Neural progenitor cell (in vitro differentiated cells): ENCODE measurements around the gene ECE2.

Source experiments
- CTCF ChIP-seq: fragments of 200-600 bp; sonication (generic); IDR thresholded peaks from 2 replicates; pipeline ENCODE4 v1.5.1; 2017; ENCODE audit warnings: antibody characterized with exemption, mild to moderate bottlenecking
- EZH2 ChIP-seq: fragments of 200-600 bp; sonication (generic); IDR thresholded peaks from 2 replicates; pipeline ENCODE4 v1.6.1; 2017; ENCODE audit warnings: antibody characterized with exemption, mild to moderate bottlenecking, moderate library complexity
- EZH2phosphoT487 ChIP-seq: fragments of 200-600 bp; sonication (generic); IDR thresholded peaks from 2 replicates; pipeline ENCODE4 v1.6.1; 2017; ENCODE audit warnings: antibody characterized with exemption

GRCh38 chr3:184233127-184233843 lies 42.5 kb upstream of the ECE2 start:
- TF ChIP-seq CTCF (no peak), EZH2 (no peak), EZH2phosphoT487 (no peak)
